ENCODE measurements around the gene RNF186. TPM values are rescaled to one million over a fixed set of nuclear protein-coding genes. Genes with fewer than 3 reads are reported as not detected.
A peak's percentile ranks its signal among the peaks of the same experiment; 100 is the strongest.

The RNF186 gene
- total RNA-seq, 1 experiment from 2014 or later: not detected

DNA sequence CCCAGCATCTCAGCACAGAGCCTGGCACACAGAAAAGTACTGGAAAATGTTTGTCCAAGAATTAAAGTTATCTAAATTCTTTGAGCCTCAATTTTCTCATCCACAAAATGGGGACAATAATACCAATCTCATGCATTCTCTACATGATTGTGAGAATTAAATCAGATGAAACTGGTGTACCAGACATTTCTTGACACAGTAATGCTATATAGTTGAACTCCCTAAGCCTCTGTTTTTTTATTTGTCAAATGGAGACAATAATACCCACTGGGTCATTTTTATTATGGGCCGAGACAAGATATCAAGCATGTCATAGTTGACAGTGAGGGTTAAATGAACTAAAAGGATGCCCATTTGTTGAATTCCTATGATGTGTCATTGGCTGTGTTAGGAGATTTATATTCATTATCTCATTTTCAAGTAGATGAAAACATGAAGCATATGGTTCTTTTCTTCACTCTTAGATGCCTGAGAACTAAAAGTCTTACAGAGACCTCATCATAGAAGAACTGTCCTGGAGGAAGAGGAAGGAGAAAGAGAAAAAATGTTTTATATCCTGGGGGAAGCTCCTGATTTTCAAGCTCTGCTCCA lies 49.6 kb upstream of the RNF186 start (continued):
- no peak for TF ChIP-seq GTF2I (CRISPR knock-in tag; conservative IDR thresholded peaks at IDR 0.05)
- TF ChIP-seq, protein P1, sequence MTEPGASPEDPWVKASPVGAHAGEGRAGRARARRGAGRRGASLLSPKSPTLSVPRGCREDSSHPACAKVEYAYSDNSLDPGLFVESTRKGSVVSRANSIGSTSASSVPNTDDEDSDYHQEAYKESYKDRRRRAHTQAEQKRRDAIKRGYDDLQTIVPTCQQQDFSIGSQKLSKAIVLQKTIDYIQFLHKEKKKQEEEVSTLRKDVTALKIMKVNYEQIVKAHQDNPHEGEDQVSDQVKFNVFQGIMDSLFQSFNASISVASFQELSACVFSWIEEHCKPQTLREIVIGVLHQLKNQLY (CRISPR knock-in tag; IDR thresholded peaks at IDR 0.05): no peak
- no peak for TF ChIP-seq KAT7 (CRISPR knock-in tag; IDR thresholded peaks at IDR 0.05; ENCODE audit: borderline replicate concordance)
- TF ChIP-seq, protein P2, sequence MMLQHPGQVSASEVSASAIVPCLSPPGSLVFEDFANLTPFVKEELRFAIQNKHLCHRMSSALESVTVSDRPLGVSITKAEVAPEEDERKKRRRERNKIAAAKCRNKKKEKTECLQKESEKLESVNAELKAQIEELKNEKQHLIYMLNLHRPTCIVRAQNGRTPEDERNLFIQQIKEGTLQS (CRISPR knock-in tag; conservative IDR thresholded peaks at IDR 0.05): no peak
- TF ChIP-seq ELF4 (CRISPR knock-in tag; IDR thresholded peaks at IDR 0.05; ENCODE audit: low read depth): no peak
- TF ChIP-seq, protein P3, sequence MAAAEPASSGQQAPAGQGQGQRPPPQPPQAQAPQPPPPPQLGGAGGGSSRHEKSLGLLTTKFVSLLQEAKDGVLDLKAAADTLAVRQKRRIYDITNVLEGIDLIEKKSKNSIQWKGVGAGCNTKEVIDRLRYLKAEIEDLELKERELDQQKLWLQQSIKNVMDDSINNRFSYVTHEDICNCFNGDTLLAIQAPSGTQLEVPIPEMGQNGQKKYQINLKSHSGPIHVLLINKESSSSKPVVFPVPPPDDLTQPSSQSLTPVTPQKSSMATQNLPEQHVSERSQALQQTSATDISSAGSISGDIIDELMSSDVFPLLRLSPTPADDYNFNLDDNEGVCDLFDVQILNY (CRISPR knock-in tag; IDR thresholded peaks at IDR 0.05): no peak
- TF ChIP-seq, protein P4, sequence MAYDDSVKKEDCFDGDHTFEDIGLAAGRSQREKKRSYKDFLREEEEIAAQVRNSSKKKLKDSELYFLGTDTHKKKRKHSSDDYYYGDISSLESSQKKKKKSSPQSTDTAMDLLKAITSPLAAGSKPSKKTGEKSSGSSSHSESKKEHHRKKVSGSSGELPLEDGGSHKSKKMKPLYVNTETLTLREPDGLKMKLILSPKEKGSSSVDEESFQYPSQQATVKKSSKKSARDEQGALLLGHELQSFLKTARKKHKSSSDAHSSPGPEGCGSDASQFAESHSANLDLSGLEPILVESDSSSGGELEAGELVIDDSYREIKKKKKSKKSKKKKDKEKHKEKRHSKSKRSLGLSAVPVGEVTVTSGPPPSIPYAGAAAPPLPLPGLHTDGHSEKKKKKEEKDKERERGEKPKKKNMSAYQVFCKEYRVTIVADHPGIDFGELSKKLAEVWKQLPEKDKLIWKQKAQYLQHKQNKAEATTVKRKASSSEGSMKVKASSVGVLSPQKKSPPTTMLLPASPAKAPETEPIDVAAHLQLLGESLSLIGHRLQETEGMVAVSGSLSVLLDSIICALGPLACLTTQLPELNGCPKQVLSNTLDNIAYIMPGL (CRISPR knock-in tag; IDR thresholded peaks at IDR 0.05): no peak

DNA sequence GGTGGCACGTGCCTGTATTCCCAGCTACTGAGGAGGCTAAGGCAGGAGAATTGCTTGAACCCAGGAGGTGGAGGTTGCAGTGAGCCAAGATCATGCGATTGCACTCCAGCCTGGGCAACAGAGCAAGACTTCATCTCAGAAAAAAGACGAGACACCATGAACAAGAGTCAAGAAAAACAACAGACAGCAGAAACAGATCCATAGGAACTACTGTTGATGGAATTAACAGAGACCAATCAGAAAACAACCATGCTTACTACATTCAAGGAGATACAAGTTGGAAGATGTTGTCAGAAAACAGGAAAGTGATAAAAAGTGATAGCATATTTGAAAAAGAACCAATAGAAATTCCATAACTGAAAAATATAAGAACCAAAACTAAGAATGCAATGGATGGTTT lies 47.9 kb upstream of the RNF186 start:
- peaks cover 5% of the 10 kb centered on the region for H3K36me3 Mint-ChIP-seq
- TF ChIP-seq CREM (CRISPR knock-in tag; IDR thresholded peaks at IDR 0.05) (no peak), ZNF317 (CRISPR knock-in tag; IDR thresholded peaks at IDR 0.05; ENCODE audit: borderline replicate concordance, low read depth) (peak; percentile 81)
- ATAC-seq (no peak), DNase-seq (ENCODE audit: low spot score) (no peak)
- POLR2A ChIA-PET: no interaction called here
- no peaks in the 10 kb centered on the region for H3K4me1 Mint-ChIP-seq
- H3K9me3 Mint-ChIP-seq: peaks cover 14% of the 10 kb centered on the region
- no peak overlapping the region for H3K27ac Mint-ChIP-seq
- peaks cover 30% of the 10 kb centered on the region for H3K27me3 Mint-ChIP-seq (ENCODE audit: low read depth)
- CTCF ChIA-PET: no interaction called here
- H3K4me3 Mint-ChIP-seq: no peak overlapping the region

DNA sequence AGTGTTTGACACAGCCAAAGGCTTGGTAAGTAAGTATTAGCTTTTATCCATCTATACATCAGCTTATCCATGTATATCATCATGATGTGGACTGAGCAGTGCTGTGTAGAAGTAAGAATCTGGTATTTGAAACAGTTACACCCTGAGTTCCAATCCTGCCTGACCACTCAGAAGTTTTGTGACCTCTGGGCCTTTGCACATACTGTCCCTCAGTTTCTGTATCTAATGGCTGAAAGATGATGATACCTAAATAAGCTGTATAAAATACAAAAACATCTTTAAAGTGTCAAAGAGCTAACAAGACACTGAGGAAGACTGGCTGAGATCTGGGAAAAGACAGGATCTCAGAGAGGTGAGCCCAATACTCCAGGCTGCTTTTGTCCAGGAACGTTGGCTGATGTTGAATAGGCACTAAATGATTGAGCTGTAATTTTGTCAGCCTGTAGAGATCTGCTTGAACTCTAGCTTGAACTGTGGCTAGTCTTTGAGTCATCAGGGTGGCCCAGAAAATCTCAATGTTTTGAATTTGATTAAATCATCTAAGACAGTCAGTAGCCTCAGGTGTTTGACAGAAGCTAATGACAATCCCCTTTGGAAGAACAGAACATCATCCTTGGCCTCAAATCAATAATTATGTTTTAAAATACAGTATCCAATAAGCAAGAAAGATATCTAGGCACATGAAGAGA lies 46.9 kb upstream of the RNF186 start:
- TF ChIP-seq GABPB1 (CRISPR knock-in tag; IDR thresholded peaks at IDR 0.05) (no peak), NR3C1 (CRISPR knock-in tag; conservative IDR thresholded peaks at IDR 0.05; ENCODE audit: low read depth) (no peak), JAZF1 (CRISPR knock-in tag; IDR thresholded peaks at IDR 0.05) (no peak), SP1 (CRISPR knock-in tag; conservative IDR thresholded peaks at IDR 0.05) (no peak), TEAD4 (CRISPR knock-in tag; IDR thresholded peaks at IDR 0.05) (no peak), ZNF423 (CRISPR knock-in tag; IDR thresholded peaks at IDR 0.05) (no peak), ELF4 (CRISPR knock-in tag; IDR thresholded peaks at IDR 0.05; ENCODE audit: low read depth) (no peak), ZNF263 (CRISPR knock-in tag; IDR thresholded peaks at IDR 0.05; ENCODE audit: low read depth) (no peak), OVOL2 (CRISPR knock-in tag; IDR thresholded peaks at IDR 0.05; ENCODE audit: borderline replicate concordance) (no peak), ETV6 (CRISPR knock-in tag; IDR thresholded peaks at IDR 0.05) (no peak)
- TF ChIP-seq, protein P5, sequence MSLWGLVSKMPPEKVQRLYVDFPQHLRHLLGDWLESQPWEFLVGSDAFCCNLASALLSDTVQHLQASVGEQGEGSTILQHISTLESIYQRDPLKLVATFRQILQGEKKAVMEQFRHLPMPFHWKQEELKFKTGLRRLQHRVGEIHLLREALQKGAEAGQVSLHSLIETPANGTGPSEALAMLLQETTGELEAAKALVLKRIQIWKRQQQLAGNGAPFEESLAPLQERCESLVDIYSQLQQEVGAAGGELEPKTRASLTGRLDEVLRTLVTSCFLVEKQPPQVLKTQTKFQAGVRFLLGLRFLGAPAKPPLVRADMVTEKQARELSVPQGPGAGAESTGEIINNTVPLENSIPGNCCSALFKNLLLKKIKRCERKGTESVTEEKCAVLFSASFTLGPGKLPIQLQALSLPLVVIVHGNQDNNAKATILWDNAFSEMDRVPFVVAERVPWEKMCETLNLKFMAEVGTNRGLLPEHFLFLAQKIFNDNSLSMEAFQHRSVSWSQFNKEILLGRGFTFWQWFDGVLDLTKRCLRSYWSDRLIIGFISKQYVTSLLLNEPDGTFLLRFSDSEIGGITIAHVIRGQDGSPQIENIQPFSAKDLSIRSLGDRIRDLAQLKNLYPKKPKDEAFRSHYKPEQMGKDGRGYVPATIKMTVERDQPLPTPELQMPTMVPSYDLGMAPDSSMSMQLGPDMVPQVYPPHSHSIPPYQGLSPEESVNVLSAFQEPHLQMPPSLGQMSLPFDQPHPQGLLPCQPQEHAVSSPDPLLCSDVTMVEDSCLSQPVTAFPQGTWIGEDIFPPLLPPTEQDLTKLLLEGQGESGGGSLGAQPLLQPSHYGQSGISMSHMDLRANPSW (CRISPR knock-in tag; conservative IDR thresholded peaks at IDR 0.05; ENCODE audit: low read depth): no peak
- TF ChIP-seq, protein P6, sequence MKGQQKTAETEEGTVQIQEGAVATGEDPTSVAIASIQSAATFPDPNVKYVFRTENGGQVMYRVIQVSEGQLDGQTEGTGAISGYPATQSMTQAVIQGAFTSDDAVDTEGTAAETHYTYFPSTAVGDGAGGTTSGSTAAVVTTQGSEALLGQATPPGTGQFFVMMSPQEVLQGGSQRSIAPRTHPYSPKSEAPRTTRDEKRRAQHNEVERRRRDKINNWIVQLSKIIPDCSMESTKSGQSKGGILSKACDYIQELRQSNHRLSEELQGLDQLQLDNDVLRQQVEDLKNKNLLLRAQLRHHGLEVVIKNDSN (CRISPR knock-in tag; IDR thresholded peaks at IDR 0.05): no peak
- TF ChIP-seq, protein P7, sequence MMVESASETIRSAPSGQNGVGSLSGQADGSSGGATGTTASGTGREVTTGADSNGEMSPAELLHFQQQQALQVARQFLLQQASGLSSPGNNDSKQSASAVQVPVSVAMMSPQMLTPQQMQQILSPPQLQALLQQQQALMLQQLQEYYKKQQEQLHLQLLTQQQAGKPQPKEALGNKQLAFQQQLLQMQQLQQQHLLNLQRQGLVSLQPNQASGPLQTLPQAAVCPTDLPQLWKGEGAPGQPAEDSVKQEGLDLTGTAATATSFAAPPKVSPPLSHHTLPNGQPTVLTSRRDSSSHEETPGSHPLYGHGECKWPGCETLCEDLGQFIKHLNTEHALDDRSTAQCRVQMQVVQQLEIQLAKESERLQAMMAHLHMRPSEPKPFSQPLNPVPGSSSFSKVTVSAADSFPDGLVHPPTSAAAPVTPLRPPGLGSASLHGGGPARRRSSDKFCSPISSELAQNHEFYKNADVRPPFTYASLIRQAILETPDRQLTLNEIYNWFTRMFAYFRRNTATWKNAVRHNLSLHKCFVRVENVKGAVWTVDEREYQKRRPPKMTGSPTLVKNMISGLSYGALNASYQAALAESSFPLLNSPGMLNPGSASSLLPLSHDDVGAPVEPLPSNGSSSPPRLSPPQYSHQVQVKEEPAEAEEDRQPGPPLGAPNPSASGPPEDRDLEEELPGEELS (CRISPR knock-in tag; IDR thresholded peaks at IDR 0.05): no peak
- no peaks in the 10 kb centered on the region for H3K4me1 Mint-ChIP-seq
- ATAC-seq (no peak), DNase-seq (ENCODE audit: low spot score) (no peak)
- peaks cover 14% of the 10 kb centered on the region for H3K9me3 Mint-ChIP-seq
- ChIA-PET CTCF (interaction anchor here (1.6 kb wide), 1 partner anchor 20 kb away, joined by 9 read pairs; the partner anchor contains the start of gene OTUD3), POLR2A (no interaction called here)
- H3K27me3 Mint-ChIP-seq (ENCODE audit: low read depth): peaks cover 30% of the 10 kb centered on the region
- no peak overlapping the region for H3K4me3 Mint-ChIP-seq
- peaks cover 5% of the 10 kb centered on the region for H3K36me3 Mint-ChIP-seq
- H3K27ac Mint-ChIP-seq: no peak overlapping the region

Measured in WTC11 (cell line).